GM23338 (cell line): ENCODE data around the gene MICAL2.

Experiments
- CREB1 ChIP-seq: fragments of 250-450 bp; sonication (Bioruptor Pico); IDR thresholded peaks from 2 replicates; pipeline ENCODE4 v1.5.0; 2020; ENCODE audit warnings: low read depth, mild to moderate bottlenecking, moderate library complexity
- EZH2 ChIP-seq: fragments of 200-600 bp; sonication (generic); IDR thresholded peaks from one replicate; pipeline ENCODE4 v1.8.0; 2017; ENCODE audit warnings: antibody characterized with exemption, mild to moderate bottlenecking, low read depth; ENCODE audit not compliant: unreplicated experiment
- POLR2AphosphoS5 ChIP-seq: IDR thresholded peaks from 2 replicates; pipeline ENCODE4 v1.6.1; 2016; ENCODE audit warnings: antibody characterized with exemption, low read depth
- ZNF114 ChIP-seq: fragments of 250-450 bp; sonication (Bioruptor Pico); IDR thresholded peaks from 2 replicates; pipeline ENCODE4 v1.5.0; 2020; ENCODE audit warnings: mild to moderate bottlenecking, moderate library complexity
- TF ChIP-seq, protein P1 (sequence below), 2 experiments: fragments of 200-600 bp in 1 of 2; sonication (generic) in 1 of 2; conservative IDR thresholded peaks; 2 replicates each; pipeline versions ENCODE4 v1.5.1 to v1.6.1; 2016 to 2017; ENCODE audit warnings: antibody characterized with exemption in 2 of 2, low read depth in 2 of 2, mild to moderate bottlenecking in 2 of 2, moderate library complexity in 1 of 2

DNA sequence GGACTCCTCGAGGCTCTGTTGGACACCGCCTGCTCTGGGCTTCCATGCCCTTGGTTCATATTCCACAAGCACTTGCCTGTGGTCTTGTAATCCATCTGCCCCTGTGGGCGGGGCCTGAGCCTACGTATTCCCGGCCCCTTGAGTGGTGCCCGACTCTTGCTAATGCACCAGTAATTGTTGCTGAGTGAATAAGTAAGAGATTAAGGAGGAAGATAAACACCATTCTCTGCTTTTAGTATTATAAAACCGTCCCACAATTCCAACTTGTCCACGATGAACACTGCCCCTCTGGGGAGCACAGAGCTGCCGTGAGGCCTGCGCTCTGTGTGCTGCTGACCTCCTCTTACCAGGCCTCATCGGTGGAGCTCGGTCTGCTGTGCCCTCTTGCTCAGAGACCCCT, 50.3 kb downstream of the MICAL2 start:
- TF ChIP-seq, protein P1, sequence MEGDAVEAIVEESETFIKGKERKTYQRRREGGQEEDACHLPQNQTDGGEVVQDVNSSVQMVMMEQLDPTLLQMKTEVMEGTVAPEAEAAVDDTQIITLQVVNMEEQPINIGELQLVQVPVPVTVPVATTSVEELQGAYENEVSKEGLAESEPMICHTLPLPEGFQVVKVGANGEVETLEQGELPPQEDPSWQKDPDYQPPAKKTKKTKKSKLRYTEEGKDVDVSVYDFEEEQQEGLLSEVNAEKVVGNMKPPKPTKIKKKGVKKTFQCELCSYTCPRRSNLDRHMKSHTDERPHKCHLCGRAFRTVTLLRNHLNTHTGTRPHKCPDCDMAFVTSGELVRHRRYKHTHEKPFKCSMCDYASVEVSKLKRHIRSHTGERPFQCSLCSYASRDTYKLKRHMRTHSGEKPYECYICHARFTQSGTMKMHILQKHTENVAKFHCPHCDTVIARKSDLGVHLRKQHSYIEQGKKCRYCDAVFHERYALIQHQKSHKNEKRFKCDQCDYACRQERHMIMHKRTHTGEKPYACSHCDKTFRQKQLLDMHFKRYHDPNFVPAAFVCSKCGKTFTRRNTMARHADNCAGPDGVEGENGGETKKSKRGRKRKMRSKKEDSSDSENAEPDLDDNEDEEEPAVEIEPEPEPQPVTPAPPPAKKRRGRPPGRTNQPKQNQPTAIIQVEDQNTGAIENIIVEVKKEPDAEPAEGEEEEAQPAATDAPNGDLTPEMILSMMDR (conservative IDR thresholded peaks at IDR 0.05; ENCODE audit: low read depth in 2 of 2) = no peak
- TF ChIP-seq EZH2 (no peak), POLR2AphosphoS5 (no peak), ZNF114 (CRISPR knock-in tag) (no peak), CREB1 (CRISPR knock-in tag) (no peak)
